Panc1 (cell line): ENCODE results near the gene ICA1.

Experiments used
- CTCF ChIP-seq: fragments of 450-650 bp; IDR thresholded peaks from 2 replicates; pipeline ENCODE4 v1.5.1; 2017; ENCODE audit warnings: mild to moderate bottlenecking
- SIN3A ChIP-seq: IDR thresholded peaks from 2 replicates; pipeline ENCODE4 v1.6.1; 2012; ENCODE audit warnings: low read depth, mild to moderate bottlenecking, low read length, moderate library complexity, borderline replicate concordance; ENCODE audit not compliant: insufficient read depth

GRCh38 chr7:8278183-8278582, 16.2 kb upstream of the ICA1 start:
- TF ChIP-seq CTCF, result no peak
- no peak for TF ChIP-seq SIN3A
